Measurements from ENCODE around the gene MRPL48.

DNA sequence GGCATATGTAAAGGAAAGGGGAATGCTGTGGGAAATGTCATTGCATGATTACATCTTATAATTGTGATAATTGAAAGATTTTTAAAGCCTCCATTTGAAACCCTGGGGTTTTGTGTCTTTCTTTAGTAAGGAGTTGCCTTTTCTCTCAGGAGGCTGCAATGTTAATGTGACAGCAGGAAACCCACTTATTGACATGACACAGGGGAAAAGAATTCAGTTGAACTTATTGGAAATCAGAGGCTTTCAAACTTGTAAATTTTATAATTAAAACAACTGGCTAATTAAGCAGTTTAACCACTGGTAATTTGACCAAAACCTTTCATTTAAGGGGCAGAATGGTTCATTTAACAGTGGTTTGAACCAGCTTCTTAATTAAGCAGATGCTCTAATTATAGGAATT lies 31.2 kb downstream of the MRPL48 start:
- TF ChIP-seq, protein P1, sequence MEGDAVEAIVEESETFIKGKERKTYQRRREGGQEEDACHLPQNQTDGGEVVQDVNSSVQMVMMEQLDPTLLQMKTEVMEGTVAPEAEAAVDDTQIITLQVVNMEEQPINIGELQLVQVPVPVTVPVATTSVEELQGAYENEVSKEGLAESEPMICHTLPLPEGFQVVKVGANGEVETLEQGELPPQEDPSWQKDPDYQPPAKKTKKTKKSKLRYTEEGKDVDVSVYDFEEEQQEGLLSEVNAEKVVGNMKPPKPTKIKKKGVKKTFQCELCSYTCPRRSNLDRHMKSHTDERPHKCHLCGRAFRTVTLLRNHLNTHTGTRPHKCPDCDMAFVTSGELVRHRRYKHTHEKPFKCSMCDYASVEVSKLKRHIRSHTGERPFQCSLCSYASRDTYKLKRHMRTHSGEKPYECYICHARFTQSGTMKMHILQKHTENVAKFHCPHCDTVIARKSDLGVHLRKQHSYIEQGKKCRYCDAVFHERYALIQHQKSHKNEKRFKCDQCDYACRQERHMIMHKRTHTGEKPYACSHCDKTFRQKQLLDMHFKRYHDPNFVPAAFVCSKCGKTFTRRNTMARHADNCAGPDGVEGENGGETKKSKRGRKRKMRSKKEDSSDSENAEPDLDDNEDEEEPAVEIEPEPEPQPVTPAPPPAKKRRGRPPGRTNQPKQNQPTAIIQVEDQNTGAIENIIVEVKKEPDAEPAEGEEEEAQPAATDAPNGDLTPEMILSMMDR (IDR thresholded peaks at IDR 0.05): no peak
- TF ChIP-seq POLR2A (IDR thresholded peaks at IDR 0.05) (no peak), EP300 (IDR thresholded peaks at IDR 0.05) (no peak)
